Lower lobe of right lung (tissue), 2 donors: Measurements from ENCODE around the gene AJM1. TPM values are rescaled to one million over a fixed set of nuclear protein-coding genes. Genes with fewer than 3 reads are reported as not detected.

ENCODE experiments used
- ATAC-seq, 2 donors: fragments of 200-7000 bp; cut with Tn5 transposase; one replicate each; pipeline ENCODE4 v1.9.1; 2020 to 2022; ENCODE audit warnings: mild to moderate bottlenecking in 2 of 2, moderate library complexity in 2 of 2
- DNase-seq: peaks from one replicate; pipeline ENCODE4 v3.0.0-alpha.2; 2020
- H3K27ac ChIP-seq: fragments of 200-600 bp; one replicate; pipeline ENCODE4 v1.8.0; 2022
- H3K27me3 ChIP-seq: fragments of 200-600 bp; one replicate; pipeline ENCODE4 v1.8.0; 2022; ENCODE audit warnings: low read depth
- H3K36me3 ChIP-seq: fragments of 200-600 bp; one replicate; pipeline ENCODE4 v1.8.0; 2022; ENCODE audit warnings: mild to moderate bottlenecking
- H3K4me1 ChIP-seq: fragments of 200-600 bp; one replicate; pipeline ENCODE4 v1.8.0; 2022
- H3K4me3 ChIP-seq: fragments of 200-600 bp; one replicate; pipeline ENCODE4 v1.8.0; 2022; ENCODE audit warnings: mild to moderate bottlenecking
- H3K9me3 ChIP-seq: fragments of 200-600 bp; one replicate; pipeline ENCODE4 v1.8.0; 2022
- intact Hi-C: fragments of 100-400 bp; cut with DNase I; formaldehyde crosslinking; loops from one replicate; pipeline ENCODE4 v1.11.0; 2022
- total RNA-seq: library from RNA; stranded (reverse); fragmentation: NEBNext Ultra II Directional; extraction: Animal tissue kit (Norgen Biotek cat#: 25700); gene quantifications from one replicate; pipeline ENCODE4 v1.2.1, GENCODE V29; 2021
- TF ChIP-seq, protein P1 (sequence below): fragments of 200-600 bp; IDR thresholded peaks from one replicate; pipeline ENCODE4 v1.8.0; 2022; ENCODE audit warnings: antibody characterized with exemption, mild to moderate bottlenecking
- donor health status: DM: no; HTN: yes; CAD: no; lungs with severe emphysema.

The AJM1 gene
- total RNA-seq, 1 donor from 2014 or later, result 3.5 TPM

DNA sequence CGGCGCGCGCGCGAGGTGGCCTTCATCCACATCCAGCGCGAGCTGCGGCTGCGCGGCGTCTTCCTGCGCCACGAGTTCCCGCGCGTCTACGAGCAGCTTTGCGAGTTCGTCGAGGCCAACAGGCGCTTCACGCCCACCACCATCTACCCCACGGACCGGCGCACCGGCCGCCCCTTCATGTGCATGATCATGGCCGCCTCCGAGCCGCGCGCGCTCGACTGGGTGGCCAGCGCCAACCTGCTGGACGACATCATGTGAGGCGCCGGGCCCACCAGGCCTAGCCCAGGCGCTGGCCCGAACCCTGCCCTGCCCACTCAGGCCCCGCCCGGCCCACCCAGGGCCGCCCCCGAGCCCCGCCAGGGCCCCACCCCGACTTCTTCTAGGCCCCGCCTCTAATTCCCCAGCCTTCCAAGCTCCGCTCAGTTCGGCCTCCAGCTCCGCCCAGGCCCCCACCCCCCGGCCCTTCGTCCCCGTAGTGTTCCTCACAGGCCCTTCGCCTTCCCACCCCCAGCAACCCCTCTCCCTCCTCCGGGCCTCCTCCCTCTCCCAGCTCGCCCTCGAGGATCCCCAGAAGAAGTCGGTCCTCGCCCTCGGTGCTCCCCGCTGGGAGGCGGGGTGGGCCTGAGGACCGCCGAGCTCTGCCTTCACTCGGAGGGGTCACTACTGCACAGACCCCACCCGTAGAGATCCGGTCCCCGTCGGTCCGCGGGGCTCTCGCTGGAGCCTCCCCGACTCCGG lies 5.0 kb downstream of the AJM1 start:
- Histone ChIP-seq H3K27ac (peak overlapping the region; percentile 86), H3K9me3 (no peaks in the 10 kb centered on the region), H3K36me3 (peaks cover 16% of the 10 kb centered on the region), H3K4me3 (peak overlapping the region; percentile 94), H3K4me1 (peaks cover 48% of the 10 kb centered on the region), H3K27me3 (peaks cover 33% of the 10 kb centered on the region)
- TF ChIP-seq, protein P1, sequence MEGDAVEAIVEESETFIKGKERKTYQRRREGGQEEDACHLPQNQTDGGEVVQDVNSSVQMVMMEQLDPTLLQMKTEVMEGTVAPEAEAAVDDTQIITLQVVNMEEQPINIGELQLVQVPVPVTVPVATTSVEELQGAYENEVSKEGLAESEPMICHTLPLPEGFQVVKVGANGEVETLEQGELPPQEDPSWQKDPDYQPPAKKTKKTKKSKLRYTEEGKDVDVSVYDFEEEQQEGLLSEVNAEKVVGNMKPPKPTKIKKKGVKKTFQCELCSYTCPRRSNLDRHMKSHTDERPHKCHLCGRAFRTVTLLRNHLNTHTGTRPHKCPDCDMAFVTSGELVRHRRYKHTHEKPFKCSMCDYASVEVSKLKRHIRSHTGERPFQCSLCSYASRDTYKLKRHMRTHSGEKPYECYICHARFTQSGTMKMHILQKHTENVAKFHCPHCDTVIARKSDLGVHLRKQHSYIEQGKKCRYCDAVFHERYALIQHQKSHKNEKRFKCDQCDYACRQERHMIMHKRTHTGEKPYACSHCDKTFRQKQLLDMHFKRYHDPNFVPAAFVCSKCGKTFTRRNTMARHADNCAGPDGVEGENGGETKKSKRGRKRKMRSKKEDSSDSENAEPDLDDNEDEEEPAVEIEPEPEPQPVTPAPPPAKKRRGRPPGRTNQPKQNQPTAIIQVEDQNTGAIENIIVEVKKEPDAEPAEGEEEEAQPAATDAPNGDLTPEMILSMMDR, result no peak
- DNase-seq (peak; percentile 75), ATAC-seq (peak; percentile 28 to 43)
- intact Hi-C loops, result no loop called here

DNA sequence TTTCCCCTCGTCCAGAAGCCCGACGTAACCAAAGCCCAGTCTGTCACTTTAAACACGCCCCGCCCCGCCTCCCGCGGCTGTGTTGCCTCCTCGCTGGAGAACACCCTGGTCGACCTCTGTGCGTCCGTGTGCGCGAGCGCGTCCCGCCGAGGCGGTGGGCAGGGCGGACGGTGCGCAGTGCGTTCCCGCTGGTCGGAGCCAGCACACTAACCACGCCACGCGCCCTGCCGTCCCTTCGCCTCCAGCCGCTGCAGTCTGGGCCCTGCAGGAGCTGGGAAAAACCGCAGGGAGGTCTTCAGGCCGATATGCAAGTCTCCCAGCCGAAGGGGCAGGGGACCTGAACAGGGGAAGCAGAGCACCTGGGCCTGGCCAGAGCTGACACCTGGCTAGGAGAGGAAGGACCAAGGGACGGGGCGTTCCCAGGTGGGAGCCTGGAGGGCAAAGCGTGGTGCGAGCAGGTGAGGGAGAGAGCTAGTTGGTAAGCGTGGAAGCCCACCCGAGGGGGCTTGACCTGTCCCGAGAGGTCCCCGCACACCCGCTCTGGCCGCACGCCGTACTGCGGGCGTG lies 5.6 kb downstream of the AJM1 start:
- Histone ChIP-seq H3K9me3 (no peaks in the 10 kb centered on the region), H3K4me1 (peaks cover 42% of the 10 kb centered on the region), H3K27ac (peak overlapping the region; percentile 86), H3K4me3 (peak overlapping the region; percentile 94), H3K27me3 (peaks cover 32% of the 10 kb centered on the region), H3K36me3 (peaks cover 16% of the 10 kb centered on the region)
- DNase-seq (peak; percentile 95), ATAC-seq (peak; percentile 65 to 72)
- TF ChIP-seq, protein P1, result no peak
- intact Hi-C loops, result no loop called here

DNA sequence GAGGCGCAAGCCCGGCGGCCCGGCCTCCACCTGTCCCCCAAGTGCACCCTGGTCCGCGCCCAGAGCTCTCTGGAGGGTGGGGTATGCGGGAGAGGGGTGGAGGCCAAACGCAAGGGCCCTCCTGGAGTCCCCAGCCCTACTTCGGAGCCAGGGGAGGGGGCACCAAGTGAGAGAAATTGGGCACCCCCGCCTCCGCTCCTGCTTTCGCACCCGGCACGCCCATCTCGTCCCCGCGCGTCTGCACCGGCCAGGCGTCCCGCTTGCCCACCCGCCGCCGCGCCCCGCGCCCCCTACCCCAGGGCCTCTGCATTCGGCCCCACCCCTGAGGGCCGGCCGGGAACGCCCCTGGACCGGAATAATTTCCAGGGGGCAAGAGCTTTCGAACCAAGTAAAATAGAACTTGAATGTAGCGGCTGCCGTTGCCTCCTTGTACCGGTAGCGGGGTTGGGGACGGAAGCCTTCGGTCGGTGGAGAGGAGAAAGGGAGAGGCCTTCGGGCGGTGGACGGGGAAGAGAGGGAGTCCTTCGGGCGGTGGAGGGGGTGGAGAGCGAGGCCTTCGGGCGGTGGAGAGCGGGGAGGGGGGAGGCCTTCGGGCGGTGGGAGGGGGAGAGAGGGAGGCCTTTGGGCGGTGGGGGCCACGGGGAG lies 6.2 kb downstream of the AJM1 start:
- Histone ChIP-seq H3K27me3 (peaks cover 26% of the 10 kb centered on the region), H3K4me1 (peaks cover 36% of the 10 kb centered on the region), H3K36me3 (peaks cover 16% of the 10 kb centered on the region), H3K27ac (peak overlapping the region; percentile 86), H3K9me3 (no peaks in the 10 kb centered on the region), H3K4me3 (peak overlapping the region; percentile 94)
- TF ChIP-seq, protein P1, result no peak
- intact Hi-C loops, result no loop called here
- ATAC-seq (peak; percentile 4 to 48), DNase-seq (no peak)

DNA sequence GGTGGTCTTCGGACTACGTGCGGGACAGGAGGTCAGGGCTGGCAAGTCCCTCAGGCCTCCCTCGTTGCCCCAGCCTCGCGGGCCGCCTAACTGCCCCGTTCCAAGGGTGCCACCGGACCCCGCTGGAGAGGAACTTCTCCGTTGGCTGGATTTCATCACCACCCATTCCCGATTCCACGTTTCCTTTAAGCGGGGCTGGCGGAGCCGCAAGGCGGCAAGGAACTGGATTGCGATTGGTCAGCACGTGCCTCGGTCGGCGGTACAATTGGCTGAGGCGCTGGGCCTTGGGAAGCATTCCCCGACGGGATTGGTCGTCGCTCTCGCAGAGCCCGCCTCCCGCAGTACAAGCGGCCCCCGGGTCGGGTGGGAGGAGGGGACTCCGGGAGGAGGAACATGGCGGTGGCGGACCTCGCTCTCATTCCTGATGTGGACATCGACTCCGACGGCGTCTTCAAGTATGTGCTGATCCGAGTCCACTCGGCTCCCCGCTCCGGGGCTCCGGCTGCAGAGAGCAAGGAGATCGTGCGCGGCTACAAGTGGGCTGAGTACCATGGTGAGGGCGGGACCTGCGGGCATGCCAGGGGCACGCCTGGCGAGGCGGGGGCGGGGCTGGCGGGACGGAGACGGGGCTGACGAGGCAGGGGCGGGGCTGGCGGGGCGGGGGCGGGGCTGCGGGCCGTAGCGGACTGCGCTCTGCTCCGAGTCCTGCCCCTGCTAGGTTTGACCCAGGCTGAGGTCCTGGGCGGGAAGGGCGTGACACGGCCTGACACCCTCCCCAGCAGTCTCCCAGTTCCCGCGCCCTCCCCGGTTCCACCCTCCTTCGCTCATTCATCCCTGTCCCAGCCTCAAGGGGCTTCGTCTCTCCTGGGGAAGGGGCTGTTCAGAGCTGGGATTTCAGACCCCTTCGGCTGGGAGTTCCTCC lies 7.0 kb downstream of the AJM1 start, which contains the start of gene PHPT1:
Gene PHPT1 (plus strand): TSS at position 372 of the 922 bp plus-strand sequence. CDS start 22 bp downstream, at position 394.
- peaks cover 16% of the 10 kb centered on the region for H3K36me3 ChIP-seq
- peak; percentile 99 for DNase-seq
- H3K4me3 ChIP-seq, result peak within 1 kb of the TSS; percentile 94
- no peaks in the 10 kb centered on the region for H3K9me3 ChIP-seq
- peaks cover 28% of the 10 kb centered on the region for H3K4me1 ChIP-seq
- ATAC-seq, result peak; percentile 93 to 94
- TF ChIP-seq, protein P1, result no peak
- peaks cover 19% of the 10 kb centered on the region for H3K27me3 ChIP-seq
- peak within 1 kb of the TSS; percentile 86 for H3K27ac ChIP-seq
- intact Hi-C loops, result no loop called here
